ENCODE measurements around the gene TUBB3.
"Not testable (repeated sequence)": the region's sequence is repeated elsewhere in the genome, so short reads cannot be mapped to it uniquely, and the experiment has no call there.

TUBB3 gene

DNA sequence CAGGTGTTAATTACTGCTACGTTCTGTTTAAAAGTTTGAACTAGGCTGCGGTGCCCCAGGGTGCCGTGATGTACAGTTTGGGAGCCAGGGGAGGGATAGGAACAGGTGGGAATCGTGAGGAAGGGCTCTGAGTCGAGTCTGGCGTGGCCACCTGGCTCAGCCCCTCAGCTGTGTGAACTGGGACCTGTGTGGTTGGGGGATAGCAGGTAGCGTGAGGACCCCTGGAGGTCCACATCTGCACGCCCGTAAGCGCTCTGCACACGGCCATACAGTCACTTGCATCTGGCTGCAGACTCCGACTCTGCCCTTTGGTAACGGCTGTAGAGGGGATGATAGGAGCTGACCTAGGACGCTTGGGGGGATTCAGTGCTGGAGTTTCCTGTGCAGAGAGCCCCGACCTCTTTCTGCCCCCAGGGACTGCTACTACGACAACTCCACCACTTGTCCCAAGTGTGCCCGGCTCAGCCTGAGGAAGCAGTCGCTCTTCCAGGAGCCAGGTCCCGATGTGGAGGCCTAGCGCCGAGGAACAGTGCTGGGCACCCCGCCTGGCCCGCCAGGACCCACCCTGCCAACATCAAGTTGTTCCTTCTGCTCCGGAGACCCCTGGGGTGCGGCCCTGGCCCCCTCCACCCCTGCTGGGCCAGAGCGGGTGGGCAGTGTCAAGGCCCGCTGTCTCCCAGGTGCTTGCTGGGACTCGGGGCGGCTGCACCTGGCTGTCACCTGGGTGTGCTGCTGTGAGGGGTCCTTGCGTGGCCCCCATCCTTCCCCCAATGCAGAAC, 42.5 kb downstream of the TUBB3 start:
- peaks cover 3% of the 10 kb centered on the region for H3K36me3 ChIP-seq (ENCODE audit: control insufficient read depth, insufficient read depth, low read length)
- no peaks in the 10 kb centered on the region for H3K27me3 ChIP-seq (ENCODE audit: control insufficient read depth, insufficient read depth, low read length, poor library complexity, severe bottlenecking)
- H3K4me1 ChIP-seq (ENCODE audit: control insufficient read depth, insufficient read depth, low read length) = no peaks in the 10 kb centered on the region
- no peaks in the 10 kb centered on the region for H3K9me3 ChIP-seq (ENCODE audit: control insufficient read depth, low read length)
- 94% methylated on average over 30 of the region's 30 CpGs for WGBS, 2 experiments
- H3K27ac ChIP-seq (ENCODE audit: insufficient read depth, low read depth, low read length, poor library complexity, severe bottlenecking) = no peak overlapping the region
- no peak overlapping the region for H3K4me3 ChIP-seq (ENCODE audit: insufficient read depth, low read depth, low read length)

DNA sequence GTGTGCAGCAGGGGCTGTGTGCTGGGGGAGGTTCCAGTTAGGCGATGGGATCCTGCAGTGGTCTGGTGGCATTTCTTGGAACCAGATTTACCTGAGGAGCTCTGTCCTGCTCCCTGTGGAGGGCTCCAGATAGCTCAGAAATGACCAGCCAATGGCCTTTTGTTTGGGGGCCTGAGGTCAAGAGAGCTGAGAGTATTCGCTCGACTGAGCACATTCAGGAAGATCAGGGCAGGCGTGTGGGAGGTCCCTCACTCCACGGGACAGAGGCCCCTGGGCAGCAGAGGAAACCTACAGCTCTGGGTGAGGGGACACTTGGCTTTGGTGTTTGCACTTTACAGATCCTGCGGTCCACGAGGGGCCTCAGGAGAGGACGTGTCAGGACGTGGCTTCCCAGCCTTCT, 43.6 kb downstream of the TUBB3 start:
- no peak overlapping the region for H3K4me3 ChIP-seq (ENCODE audit: insufficient read depth, low read depth, low read length)
- 87% methylated on average over 9 of the region's 9 CpGs for WGBS, 2 experiments
- H3K36me3 ChIP-seq (ENCODE audit: control insufficient read depth, insufficient read depth, low read length) = peaks cover 3% of the 10 kb centered on the region
- H3K9me3 ChIP-seq (ENCODE audit: control insufficient read depth, low read length) = no peaks in the 10 kb centered on the region
- H3K4me1 ChIP-seq (ENCODE audit: control insufficient read depth, insufficient read depth, low read length) = no peaks in the 10 kb centered on the region
- H3K27me3 ChIP-seq (ENCODE audit: control insufficient read depth, insufficient read depth, low read length, poor library complexity, severe bottlenecking) = no peaks in the 10 kb centered on the region
- H3K27ac ChIP-seq (ENCODE audit: insufficient read depth, low read depth, low read length, poor library complexity, severe bottlenecking) = no peak overlapping the region

DNA sequence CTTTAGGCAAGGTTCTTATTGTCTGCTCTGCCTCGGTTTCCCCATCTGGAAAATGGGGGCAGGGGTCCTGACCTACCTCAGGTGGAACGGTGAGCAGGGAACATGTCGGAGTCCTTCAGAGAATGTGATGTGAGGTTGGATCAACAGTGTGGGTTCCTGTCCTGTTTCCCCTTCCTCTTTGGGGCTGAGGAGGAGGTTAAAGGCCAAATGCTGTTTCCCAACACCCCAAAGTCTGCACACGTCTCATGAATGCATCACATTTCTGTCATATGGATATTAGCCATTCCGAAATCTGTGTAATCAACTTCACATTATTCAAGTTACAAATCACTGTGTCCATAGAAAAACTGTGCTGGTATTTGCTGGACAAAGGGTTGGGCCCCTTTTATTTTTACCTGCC, 44.3 kb downstream of the TUBB3 start:
- WGBS, 2 experiments = 89 to 95% methylated on average over 5 of the region's 5 CpGs
- not testable (repeated sequence) for H3K27me3 ChIP-seq (ENCODE audit: control insufficient read depth, insufficient read depth, low read length, poor library complexity, severe bottlenecking)

DNA sequence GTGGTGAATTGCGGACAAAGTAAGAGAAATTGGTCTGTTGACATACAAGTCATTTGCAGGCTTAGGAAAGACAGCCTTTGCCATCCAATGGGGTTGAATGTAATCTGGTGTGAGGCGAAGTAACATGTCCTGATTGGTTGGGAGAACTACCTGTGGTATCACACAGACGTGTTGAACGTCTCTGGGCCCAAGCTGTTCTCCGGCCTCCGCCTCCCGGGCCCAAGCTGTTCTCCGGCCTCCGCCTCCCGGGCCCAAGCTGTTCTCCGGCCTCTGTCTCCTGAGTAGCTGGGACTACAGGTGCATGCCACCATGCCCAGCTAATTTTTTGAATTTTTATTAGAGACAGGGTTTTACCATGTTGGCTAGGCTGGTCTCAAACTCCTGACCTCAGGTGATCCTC, 44.9 kb downstream of the TUBB3 start:
- not testable (repeated sequence) for H3K27me3 ChIP-seq (ENCODE audit: control insufficient read depth, insufficient read depth, low read length, poor library complexity, severe bottlenecking); H3K36me3 ChIP-seq (ENCODE audit: control insufficient read depth, insufficient read depth, low read length); H3K27ac ChIP-seq (ENCODE audit: insufficient read depth, low read depth, low read length, poor library complexity, severe bottlenecking); H3K9me3 ChIP-seq (ENCODE audit: control insufficient read depth, low read length); H3K4me3 ChIP-seq (ENCODE audit: insufficient read depth, low read depth, low read length); H3K4me1 ChIP-seq (ENCODE audit: control insufficient read depth, insufficient read depth, low read length)
- 90 to 94% methylated on average over 11 of the region's 11 CpGs for WGBS, 2 experiments

More for the DNA sequence above, 44.3 kb downstream of the TUBB3 start:
- not testable (repeated sequence) for H3K27ac ChIP-seq (ENCODE audit: insufficient read depth, low read depth, low read length, poor library complexity, severe bottlenecking); H3K9me3 ChIP-seq (ENCODE audit: control insufficient read depth, low read length); H3K4me3 ChIP-seq (ENCODE audit: insufficient read depth, low read depth, low read length); H3K4me1 ChIP-seq (ENCODE audit: control insufficient read depth, insufficient read depth, low read length); H3K36me3 ChIP-seq (ENCODE audit: control insufficient read depth, insufficient read depth, low read length)

DNA sequence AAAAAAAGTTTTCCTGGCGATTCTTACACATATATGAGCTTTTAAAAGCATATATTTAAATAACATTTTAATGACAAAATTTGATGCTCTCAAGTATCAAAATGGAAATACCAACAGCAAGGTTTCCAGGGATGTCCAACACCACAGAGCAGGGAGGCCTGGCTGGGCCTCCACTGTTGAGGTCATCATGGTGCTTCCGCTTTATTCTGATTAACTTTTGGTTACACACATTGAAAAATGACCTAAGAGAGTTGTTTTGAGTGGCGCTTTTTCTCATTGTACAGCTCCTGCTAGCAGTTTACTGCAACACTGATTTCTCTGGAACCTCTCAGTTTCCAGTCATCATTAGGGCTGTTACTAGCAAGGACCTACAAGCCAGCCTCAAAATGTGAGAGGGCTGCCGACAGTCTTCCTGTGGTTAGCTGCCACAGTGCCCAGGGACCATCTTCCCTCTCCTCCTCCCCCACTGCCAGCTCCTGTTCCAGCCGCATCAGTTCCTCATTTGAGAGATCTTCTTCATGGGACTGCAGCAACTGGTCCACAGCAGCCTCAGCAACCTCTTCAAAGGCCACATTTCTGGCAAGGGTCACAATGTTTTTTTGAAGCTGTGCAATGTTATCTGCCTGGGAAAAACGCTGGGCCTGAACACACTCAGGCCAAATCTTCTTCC, 46.7 kb downstream of the TUBB3 start:
- H3K4me1 ChIP-seq (ENCODE audit: control insufficient read depth, insufficient read depth, low read length) = peaks cover 5% of the 10 kb centered on the region
- WGBS, 2 experiments = 95 to 97% methylated on average over 5 to 6 of the region's 6 CpGs
- no peak overlapping the region for H3K4me3 ChIP-seq (ENCODE audit: insufficient read depth, low read depth, low read length)
- H3K9me3 ChIP-seq (ENCODE audit: control insufficient read depth, low read length) = no peaks in the 10 kb centered on the region
- H3K36me3 ChIP-seq (ENCODE audit: control insufficient read depth, insufficient read depth, low read length) = peaks cover 3% of the 10 kb centered on the region
- H3K27ac ChIP-seq (ENCODE audit: insufficient read depth, low read depth, low read length, poor library complexity, severe bottlenecking) = no peak overlapping the region
- no peaks in the 10 kb centered on the region for H3K27me3 ChIP-seq (ENCODE audit: control insufficient read depth, insufficient read depth, low read length, poor library complexity, severe bottlenecking)

DNA sequence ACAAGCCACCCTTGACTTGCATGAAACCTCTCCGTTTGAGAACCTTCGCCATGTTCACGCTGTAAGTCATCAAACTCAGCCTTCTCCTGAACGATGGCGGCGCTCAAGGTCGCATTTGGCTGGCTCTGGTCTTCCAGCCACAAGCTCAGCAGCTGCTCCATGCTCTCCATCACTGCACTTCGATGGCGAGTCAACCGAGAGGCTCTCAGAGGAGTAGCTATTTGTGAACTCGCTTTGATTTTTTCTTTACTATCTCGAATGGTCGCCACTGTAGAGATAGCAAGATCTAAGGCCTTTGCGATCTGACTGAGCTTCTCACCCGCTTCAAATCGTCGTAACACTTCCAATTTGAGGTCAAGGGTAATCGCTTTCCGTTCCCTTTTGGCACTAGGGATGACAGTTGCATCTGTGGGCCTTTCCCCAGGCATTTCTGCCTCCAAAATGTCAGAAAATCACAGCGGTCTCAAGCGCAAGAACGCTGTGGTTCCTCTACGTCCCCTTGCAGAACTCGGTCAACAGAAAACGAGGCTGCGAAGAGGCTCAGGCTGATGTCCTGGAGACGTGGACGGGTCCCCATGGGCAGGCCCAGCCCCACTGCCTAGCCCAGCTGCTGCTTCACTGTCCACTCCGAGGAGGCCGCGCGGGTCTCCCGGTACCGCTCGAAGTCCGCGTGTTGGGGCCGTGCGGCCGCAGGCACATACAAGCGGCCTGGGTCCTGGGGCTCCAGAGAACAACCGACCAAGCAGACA, 48.5 kb downstream of the TUBB3 start:
- Histone ChIP-seq H3K36me3 (ENCODE audit: control insufficient read depth, insufficient read depth, low read length) (peaks cover 3% of the 10 kb centered on the region), H3K4me1 (ENCODE audit: control insufficient read depth, insufficient read depth, low read length) (peaks cover 5% of the 10 kb centered on the region), H3K27me3 (ENCODE audit: control insufficient read depth, insufficient read depth, low read length, poor library complexity, severe bottlenecking) (no peaks in the 10 kb centered on the region), H3K9me3 (ENCODE audit: control insufficient read depth, low read length) (no peaks in the 10 kb centered on the region), H3K4me3 (ENCODE audit: insufficient read depth, low read depth, low read length) (peak overlapping the region; percentile 90), H3K27ac (ENCODE audit: insufficient read depth, low read depth, low read length, poor library complexity, severe bottlenecking) (peak overlapping the region; percentile 95)
- WGBS, 2 experiments = 71% methylated on average over 42 of the region's 42 CpGs

DNA sequence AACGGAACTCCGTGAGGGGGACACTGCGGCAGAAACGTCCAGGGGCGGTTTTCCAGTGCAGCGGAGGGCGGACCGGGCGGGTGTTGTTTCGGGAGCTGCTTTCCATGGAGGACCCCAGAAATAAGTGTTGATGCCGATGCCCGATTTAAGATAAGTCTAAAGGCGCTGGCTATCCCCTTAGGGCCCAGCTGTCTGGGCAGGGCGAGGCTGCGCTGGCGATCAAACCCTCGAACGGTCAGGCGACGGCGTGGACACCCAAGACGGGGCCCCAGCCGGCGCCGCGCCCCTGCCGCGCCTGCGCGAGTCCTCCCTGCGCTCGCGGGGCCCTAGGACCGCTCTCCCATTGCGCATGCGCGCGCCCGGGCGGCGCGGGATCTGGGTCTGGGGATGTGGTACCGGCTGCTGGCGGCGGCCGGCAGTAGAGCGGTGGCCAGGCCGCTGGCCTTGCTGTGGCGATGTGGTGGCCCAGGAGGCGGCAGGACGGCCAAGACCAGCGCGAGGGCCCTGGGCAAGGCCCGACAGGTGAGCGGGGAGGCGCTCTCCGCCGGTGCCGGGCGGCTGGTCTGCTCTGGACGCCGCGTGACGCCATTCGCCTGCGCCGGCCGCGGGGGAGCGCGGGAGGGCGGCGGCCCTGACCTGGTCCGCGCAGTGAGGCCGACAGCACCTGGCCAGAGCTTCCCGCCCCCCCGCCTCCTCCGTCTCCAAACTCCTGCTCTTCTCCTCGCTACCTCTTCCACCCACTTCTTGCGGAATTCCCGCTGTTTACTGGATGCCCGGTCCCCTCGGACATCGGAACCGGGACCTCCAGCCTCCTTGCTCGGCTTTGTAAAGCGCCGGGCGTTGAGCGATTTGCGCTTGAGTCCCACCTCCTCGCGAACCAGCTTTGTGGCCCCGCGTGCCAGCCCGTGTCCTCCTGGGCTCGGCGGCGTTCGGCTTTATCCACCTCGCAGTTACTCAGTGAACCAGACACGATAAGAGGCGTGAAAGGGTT, 49.4 kb downstream of the TUBB3 start:
- Histone ChIP-seq H3K4me3 (ENCODE audit: insufficient read depth, low read depth, low read length) (peak overlapping the region; percentile 90), H3K36me3 (ENCODE audit: control insufficient read depth, insufficient read depth, low read length) (peaks cover 3% of the 10 kb centered on the region), H3K27ac (ENCODE audit: insufficient read depth, low read depth, low read length, poor library complexity, severe bottlenecking) (peak overlapping the region; percentile 95), H3K9me3 (ENCODE audit: control insufficient read depth, low read length) (no peaks in the 10 kb centered on the region), H3K27me3 (ENCODE audit: control insufficient read depth, insufficient read depth, low read length, poor library complexity, severe bottlenecking) (no peaks in the 10 kb centered on the region), H3K4me1 (ENCODE audit: control insufficient read depth, insufficient read depth, low read length) (peaks cover 5% of the 10 kb centered on the region)
- 1 to 2% methylated on average over 104 of the region's 104 CpGs for WGBS, 2 experiments

DNA sequence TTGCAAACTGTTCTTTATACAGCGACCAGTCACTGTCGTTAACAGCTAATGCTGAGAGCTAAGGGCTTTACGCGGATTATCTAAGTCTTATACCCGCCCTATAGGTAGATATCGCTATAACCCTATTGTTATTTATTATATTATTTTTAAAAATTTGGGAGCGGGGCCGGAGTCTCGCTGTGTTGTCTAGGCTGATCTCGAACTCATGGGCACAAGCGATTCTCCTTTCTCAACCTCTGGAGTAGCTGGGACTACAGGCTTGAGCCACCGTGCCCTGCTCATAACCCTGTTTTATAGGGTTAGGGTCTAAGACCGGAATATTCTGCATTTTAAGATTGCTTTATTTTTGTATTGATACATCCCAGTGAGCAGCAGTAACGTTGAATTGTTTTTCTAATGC, 50.1 kb downstream of the TUBB3 start:
- peak overlapping the region; percentile 90 for H3K4me3 ChIP-seq (ENCODE audit: insufficient read depth, low read depth, low read length)
- peaks cover 5% of the 10 kb centered on the region for H3K4me1 ChIP-seq (ENCODE audit: control insufficient read depth, insufficient read depth, low read length)
- no peak overlapping the region for H3K27ac ChIP-seq (ENCODE audit: insufficient read depth, low read depth, low read length, poor library complexity, severe bottlenecking)
- 23 to 27% methylated on average over 12 to 14 of the region's 14 CpGs for whole genome bisulfite sequencing, 2 experiments
- no peaks in the 10 kb centered on the region for H3K9me3 ChIP-seq (ENCODE audit: control insufficient read depth, low read length)
- H3K27me3 ChIP-seq (ENCODE audit: control insufficient read depth, insufficient read depth, low read length, poor library complexity, severe bottlenecking) = no peaks in the 10 kb centered on the region
- peaks cover 8% of the 10 kb centered on the region for H3K36me3 ChIP-seq (ENCODE audit: control insufficient read depth, insufficient read depth, low read length)

DNA sequence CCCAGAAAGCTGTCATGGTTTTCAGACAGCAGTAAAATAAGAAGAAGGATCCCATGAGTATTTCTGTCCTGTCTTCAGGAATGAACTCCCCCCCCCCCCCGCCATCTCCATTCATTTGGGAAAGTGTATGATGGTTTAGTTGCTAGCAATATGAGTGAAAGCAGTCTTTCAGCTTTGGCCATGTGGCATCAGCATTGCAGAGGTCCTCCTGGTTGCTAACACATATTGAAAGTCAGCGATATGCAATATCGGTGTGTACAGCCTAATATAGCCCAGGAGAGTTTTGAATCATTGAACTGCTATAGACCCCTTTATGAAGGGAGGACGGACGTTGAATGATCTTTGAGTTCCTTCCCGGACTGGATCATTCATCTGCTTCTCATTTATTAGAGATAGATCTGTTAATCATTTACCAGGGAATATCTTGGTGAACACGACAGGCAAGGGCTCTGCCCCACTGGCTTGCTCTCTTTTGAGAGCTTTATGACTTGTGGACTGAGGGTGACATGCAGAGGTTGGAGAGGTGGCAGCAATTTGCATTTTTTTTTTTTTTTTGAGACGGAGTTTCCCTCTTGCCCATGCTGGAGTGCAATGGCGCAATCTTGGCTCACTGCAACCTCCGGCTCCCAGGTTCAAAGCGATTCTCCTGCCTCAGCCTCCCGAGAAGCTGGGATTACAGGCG, 50.7 kb downstream of the TUBB3 start:
- Histone ChIP-seq H3K4me1 (ENCODE audit: control insufficient read depth, insufficient read depth, low read length) (peaks cover 5% of the 10 kb centered on the region), H3K27ac (ENCODE audit: insufficient read depth, low read depth, low read length, poor library complexity, severe bottlenecking) (no peak overlapping the region), H3K4me3 (ENCODE audit: insufficient read depth, low read depth, low read length) (peak overlapping the region; percentile 90), H3K27me3 (ENCODE audit: control insufficient read depth, insufficient read depth, low read length, poor library complexity, severe bottlenecking) (no peaks in the 10 kb centered on the region), H3K36me3 (ENCODE audit: control insufficient read depth, insufficient read depth, low read length) (peaks cover 8% of the 10 kb centered on the region), H3K9me3 (ENCODE audit: control insufficient read depth, low read length) (no peaks in the 10 kb centered on the region)
- WGBS, 2 experiments = 92 to 93% methylated on average over 13 of the region's 13 CpGs
